ENCODE data around the gene GLCCI1. TPM values are rescaled to one million over a fixed set of nuclear protein-coding genes. Genes with fewer than 3 reads are reported as not detected.
"Not testable (repeated sequence)": the region's sequence is repeated elsewhere in the genome, so short reads cannot be mapped to it uniquely, and the experiment has no call there.

Gene GLCCI1
- polyA plus RNA-seq, 1 donor from 2014 or later: 37.2 TPM

- no peaks in the 10 kb centered on the region for H3K9me3 ChIP-seq (ENCODE audit: low read length)
- no peak for TF ChIP-seq POLR2AphosphoS5 (IDR thresholded peaks at IDR 0.05)
- TF ChIP-seq RAD21 (conservative IDR thresholded peaks at IDR 0.05): no peak
- TF ChIP-seq, protein P1, sequence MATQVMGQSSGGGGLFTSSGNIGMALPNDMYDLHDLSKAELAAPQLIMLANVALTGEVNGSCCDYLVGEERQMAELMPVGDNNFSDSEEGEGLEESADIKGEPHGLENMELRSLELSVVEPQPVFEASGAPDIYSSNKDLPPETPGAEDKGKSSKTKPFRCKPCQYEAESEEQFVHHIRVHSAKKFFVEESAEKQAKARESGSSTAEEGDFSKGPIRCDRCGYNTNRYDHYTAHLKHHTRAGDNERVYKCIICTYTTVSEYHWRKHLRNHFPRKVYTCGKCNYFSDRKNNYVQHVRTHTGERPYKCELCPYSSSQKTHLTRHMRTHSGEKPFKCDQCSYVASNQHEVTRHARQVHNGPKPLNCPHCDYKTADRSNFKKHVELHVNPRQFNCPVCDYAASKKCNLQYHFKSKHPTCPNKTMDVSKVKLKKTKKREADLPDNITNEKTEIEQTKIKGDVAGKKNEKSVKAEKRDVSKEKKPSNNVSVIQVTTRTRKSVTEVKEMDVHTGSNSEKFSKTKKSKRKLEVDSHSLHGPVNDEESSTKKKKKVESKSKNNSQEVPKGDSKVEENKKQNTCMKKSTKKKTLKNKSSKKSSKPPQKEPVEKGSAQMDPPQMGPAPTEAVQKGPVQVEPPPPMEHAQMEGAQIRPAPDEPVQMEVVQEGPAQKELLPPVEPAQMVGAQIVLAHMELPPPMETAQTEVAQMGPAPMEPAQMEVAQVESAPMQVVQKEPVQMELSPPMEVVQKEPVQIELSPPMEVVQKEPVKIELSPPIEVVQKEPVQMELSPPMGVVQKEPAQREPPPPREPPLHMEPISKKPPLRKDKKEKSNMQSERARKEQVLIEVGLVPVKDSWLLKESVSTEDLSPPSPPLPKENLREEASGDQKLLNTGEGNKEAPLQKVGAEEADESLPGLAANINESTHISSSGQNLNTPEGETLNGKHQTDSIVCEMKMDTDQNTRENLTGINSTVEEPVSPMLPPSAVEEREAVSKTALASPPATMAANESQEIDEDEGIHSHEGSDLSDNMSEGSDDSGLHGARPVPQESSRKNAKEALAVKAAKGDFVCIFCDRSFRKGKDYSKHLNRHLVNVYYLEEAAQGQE (IDR thresholded peaks at IDR 0.05; ENCODE audit: borderline replicate concordance): no peak
- TF ChIP-seq CTCF (IDR thresholded peaks at IDR 0.05; ENCODE audit: poor library complexity, severe bottlenecking): no peak
- no peak for TF ChIP-seq EZH2 (IDR thresholded peaks at IDR 0.05; ENCODE audit: borderline replicate concordance, insufficient read depth, low read length, poor library complexity, severe bottlenecking)
- TF ChIP-seq TAF1 (IDR thresholded peaks at IDR 0.05; ENCODE audit: low read depth): no peak
- TF ChIP-seq EP300 (conservative IDR thresholded peaks at IDR 0.05; ENCODE audit: poor library complexity, severe bottlenecking): no peak
- TF ChIP-seq MXI1 (conservative IDR thresholded peaks at IDR 0.05; ENCODE audit: poor library complexity, severe bottlenecking): no peak
- no peak for TF ChIP-seq SMC3 (conservative IDR thresholded peaks at IDR 0.05; ENCODE audit: poor library complexity)
- no peaks in the 10 kb centered on the region for H3F3A ChIP-seq (ENCODE audit: insufficient read depth, low read length, poor library complexity, severe bottlenecking)
- H3K4me3 ChIP-seq (ENCODE audit: low read length): no peak overlapping the region
- no peak overlapping the region for H2AFZ ChIP-seq (ENCODE audit: low read depth, low read length)
- no peaks in the 10 kb centered on the region for H3K79me2 ChIP-seq (replicated peaks; ENCODE audit: insufficient read depth, low read length)
- no peak overlapping the region for H3K27ac ChIP-seq (ENCODE audit: low read length)
- no peaks in the 10 kb centered on the region for H4K20me1 ChIP-seq (ENCODE audit: insufficient read depth)
- H3K9me2 ChIP-seq (ENCODE audit: insufficient read depth, low read length): no peaks in the 10 kb centered on the region
- H3K36me3 ChIP-seq (ENCODE audit: insufficient read depth, low read length): no peaks in the 10 kb centered on the region
- H3K27me3 ChIP-seq (ENCODE audit: insufficient read depth, low read depth, low read length): no peaks in the 10 kb centered on the region
- no peak overlapping the region for H3K4me2 ChIP-seq (ENCODE audit: low read length)
- H3K9ac ChIP-seq (ENCODE audit: low read length): no peak overlapping the region
These were observed 76.3 kb downstream of the GLCCI1 start for GRCh38 chr7:8044761-8045430.

DNA sequence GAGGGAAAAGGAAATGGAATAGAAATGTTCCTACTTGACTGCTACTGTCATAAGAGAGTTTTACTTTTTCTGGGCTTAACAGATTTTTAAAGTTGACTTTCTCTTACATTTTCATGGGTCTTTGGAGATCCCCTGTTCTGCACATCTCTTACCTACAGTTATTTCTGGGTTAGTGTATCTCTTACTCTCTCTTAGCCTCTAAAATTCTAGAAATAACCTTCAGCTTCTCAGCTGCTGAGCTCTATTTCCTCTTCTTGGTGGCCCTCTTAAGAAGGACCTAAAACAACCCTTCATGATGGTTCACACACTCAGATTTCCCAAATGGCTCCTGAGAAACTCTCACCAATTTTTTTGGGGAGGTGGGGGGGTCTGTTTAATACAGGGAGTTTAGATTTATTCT lies 79.5 kb downstream of the GLCCI1 start:
- H3K4me3 ChIP-seq (ENCODE audit: low read length); H3K79me2 ChIP-seq (replicated peaks; ENCODE audit: insufficient read depth, low read length); H3K9me3 ChIP-seq (ENCODE audit: low read length); H3K9me2 ChIP-seq (ENCODE audit: insufficient read depth, low read length); H4K20me1 ChIP-seq (ENCODE audit: insufficient read depth); H3K27me3 ChIP-seq (ENCODE audit: insufficient read depth, low read depth, low read length); H3K9ac ChIP-seq (ENCODE audit: low read length); H3K36me3 ChIP-seq (ENCODE audit: insufficient read depth, low read length); H3K4me2 ChIP-seq (ENCODE audit: low read length); H3F3A ChIP-seq (ENCODE audit: insufficient read depth, low read length, poor library complexity, severe bottlenecking); H3K27ac ChIP-seq (ENCODE audit: low read length); H2AFZ ChIP-seq (ENCODE audit: low read depth, low read length): not testable (repeated sequence)
